GM21619 (cell line): Measurements from ENCODE around the gene NTM.

ENCODE experiments used
- ATAC-seq: cut with Tn5 transposase; IDR thresholded peaks from one replicate; pipeline ENCODE4 v1.9.1; 2021; ENCODE audit not compliant: unreplicated experiment

The NTM gene

GRCh38 chr11:131807876-131808275, 437.5 kb downstream of the NTM start:
- ATAC-seq = no peak

GRCh38 chr11:131808470-131808869, 438.1 kb downstream of the NTM start:
- no peak for ATAC-seq

DNA sequence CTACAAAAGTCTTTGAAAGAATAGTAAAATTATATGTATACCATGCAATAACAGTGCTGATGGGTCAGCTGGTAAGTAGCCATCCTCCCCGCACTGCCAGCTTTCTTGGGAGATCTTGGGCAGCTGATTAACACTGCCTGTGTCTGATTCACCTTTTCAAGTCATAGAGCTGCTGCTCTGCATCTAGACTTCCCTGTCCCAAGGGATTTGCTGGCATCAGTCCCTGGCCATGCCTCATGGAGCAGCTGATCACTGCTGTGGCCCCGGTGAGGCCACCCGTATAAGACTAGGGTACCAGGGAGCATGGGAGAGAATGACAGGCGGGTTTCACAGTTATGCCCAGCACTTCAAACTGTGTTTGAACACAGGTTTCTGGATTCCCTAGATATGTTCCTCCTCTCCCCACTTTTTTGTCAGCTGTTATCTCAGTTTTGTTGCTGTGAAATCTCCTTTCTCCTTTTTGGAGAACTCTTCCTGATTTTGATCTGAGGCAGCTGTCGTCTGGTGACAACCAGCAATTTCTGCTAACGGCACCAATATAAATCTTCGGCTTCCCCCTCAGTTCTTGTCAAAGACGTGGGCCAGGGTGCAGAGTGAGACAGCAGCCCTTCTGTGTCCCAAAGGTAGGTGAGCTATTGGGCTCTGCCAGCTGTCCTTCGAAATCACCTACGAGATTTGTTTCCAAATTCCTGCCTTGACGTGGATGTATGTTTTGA, 438.9 kb downstream of the NTM start:
- no peak for ATAC-seq

DNA sequence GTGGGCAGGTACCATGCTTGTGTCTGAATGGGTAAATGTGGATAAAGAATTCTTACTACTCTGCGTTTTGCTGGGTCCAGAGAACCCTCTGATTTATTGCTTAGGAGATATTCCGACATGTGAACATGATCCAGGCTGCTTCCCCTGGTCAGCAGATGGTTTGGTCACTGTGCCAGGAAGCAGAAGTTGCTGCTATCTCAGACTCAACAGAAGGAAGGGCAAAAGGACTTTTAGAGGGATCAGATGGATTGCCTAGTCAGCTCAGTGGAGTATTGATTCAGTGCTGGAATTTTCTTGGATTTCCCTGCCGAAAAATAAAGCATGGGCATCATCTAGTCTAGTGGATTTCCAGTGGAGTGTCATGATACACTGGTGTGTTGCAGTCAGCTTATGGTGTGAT, 440.1 kb downstream of the NTM start:
- no peak for ATAC-seq

DNA sequence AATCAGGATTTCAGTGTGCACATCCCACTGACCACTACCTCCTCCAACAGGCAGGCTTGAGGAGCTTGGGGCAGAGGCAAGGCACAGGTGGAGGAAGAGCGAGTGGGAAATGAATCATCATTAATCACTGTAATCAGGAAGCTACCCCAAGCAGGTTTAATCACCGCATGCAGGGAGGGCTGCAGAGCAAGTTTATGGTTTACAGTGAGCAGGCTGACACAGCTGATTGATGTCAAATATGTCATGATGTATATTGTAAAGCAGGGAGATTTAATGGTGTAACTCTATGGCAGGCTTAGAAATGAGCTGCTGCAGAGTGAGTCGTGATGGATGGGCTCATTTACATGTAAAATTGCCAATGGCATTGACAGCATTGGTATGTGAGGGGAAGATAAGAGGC, 441.0 kb downstream of the NTM start:
- no peak for ATAC-seq

DNA sequence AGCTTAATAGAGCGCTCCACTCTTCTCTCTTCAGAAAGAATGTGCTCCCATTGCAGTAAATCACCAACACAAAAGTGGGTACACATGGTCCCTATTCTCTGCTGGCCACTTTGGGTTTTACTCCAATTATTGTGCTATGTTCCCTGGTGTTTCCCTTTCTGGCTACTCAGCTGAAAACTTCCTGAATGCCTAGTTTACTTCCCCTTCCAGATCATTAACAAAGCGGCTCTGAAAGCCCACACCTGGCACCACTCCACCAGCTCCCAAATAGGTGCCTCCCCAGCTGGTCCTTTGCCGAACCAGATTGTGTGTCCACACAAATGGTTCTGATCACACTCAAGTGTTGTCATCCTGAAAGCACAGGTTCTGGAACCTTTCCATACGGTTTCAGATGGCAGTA, 443.7 kb downstream of the NTM start:
- no peak for ATAC-seq

GRCh38 chr11:131815590-131815989, 445.2 kb downstream of the NTM start:
- ATAC-seq = no peak

DNA sequence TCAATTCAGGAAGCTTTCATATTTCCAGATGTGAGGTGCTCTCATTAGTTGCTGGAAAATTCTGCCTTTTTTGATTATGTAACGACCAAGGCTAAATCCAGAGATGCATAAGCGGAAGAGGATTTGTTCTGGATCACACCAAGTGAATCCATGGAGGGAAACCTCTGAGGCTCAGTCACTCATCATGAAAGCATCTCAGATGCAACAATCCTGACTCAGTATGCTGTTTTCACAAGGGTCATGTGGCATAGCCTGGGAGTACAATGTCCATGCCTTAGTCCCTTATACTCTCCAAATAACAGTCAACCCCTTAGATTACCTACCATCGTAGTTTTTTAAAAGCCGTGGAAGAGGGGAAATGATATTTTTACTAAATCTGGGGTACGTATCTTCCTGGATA, 445.6 kb downstream of the NTM start:
- ATAC-seq = no peak

- ATAC-seq = no peak
Measured at GRCh38 chr11:131817687-131818188, 447.3 kb downstream of the NTM start.

DNA sequence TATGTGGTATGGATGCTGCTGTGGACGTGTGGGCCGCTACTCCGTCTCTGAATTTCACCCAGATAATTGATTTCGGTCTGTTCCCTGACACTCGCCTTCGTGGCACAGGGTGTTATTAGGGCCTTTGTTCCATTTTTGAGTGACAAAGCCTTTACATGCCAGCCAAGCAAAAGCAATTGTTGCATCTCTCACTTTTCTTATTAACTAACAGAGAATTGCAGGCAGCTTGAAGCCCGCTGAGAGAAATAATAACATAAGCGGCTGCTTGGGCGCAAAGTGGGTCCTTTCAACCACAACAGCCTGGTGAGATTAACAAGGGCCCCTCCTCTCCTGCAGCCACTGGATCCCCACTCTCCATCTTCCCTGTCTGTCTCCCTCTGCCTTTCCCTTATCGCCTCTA, 449.4 kb downstream of the NTM start:
- no peak for ATAC-seq

DNA sequence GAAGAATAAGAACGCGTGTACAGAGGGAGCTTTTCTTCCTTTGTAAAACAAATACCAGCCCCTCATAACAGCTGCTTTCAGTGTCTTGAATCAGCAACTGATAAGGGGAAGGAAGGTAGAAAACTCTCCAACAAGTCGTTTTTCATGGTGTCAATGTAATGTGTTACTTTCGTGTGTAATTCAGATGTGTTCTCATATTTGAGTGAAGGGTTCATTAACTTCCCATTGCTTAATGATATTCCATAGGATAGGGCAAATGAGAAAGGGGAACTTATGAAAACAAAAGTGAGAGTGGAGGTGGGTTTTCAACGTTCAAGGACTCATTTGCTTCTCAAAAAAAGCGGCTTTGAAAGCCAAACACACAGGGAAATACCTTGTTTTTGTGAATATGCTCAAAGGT, 452.1 kb downstream of the NTM start:
- no peak for ATAC-seq

- no peak for ATAC-seq
Measured at GRCh38 chr11:131823772-131824171, 453.4 kb downstream of the NTM start.

GRCh38 chr11:131824771-131825170, 454.4 kb downstream of the NTM start:
- ATAC-seq = no peak

DNA sequence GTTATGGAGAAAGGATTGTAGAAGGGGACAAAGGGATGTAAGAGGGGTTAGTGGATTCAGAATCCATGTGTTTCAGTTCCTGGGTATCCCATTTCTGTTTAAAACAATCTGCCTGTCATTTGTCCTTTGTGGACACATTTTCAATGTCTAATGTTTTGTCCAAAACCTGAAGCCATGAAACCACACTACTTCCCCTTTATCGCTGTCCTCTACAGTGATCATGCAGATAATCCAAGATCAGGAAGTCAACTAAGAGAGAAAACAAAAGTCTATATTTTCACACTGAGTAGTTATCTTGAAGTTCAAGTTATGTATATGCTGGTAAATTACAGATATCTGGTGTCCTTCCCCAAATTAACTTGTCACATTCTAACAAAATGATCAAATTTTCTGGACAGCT, 457.0 kb downstream of the NTM start:
- no peak for ATAC-seq

- no peak for ATAC-seq
Measured at GRCh38 chr11:131829725-131830124, 459.3 kb downstream of the NTM start.

DNA sequence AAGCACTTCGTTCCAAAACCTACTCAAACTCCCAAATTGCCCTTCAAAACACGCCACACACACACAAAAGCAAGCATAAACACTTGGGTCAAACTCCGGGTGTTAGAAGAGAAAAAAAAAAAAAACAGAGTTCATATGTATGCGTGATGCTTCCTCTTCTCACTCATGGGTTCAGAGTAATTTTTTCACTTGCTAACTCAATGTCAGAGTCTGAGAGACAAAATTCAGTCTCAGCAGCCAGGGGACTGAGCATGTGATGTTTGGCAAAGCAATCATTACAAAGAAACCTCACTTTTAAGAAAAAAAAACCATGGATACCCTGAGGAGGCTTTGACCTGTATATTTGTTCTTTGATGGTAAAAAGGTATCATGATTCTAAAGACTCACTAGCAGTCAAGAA, 461.7 kb downstream of the NTM start:
- no peak for ATAC-seq

DNA sequence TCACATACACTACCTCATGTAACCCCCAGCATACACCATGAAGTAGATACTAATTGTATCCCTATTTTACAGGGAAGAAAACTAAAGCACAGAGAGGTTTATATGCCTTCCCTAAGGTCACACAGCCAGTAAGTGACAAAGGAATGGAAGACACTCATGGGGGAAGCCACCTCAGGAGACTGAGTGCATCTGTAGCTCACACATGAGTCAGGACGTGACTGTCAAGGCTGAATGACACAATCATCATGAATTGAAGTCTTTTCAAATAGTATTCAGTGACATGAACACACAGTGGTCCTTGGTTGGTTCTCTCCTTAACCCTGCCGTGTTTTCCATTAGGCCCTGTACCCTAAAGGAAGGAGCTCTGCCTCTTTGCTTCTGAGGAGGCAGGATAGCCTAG, 463.0 kb downstream of the NTM start:
- ATAC-seq = no peak

- no peak for ATAC-seq
Measured at GRCh38 chr11:131837562-131837961, 467.1 kb downstream of the NTM start.

DNA sequence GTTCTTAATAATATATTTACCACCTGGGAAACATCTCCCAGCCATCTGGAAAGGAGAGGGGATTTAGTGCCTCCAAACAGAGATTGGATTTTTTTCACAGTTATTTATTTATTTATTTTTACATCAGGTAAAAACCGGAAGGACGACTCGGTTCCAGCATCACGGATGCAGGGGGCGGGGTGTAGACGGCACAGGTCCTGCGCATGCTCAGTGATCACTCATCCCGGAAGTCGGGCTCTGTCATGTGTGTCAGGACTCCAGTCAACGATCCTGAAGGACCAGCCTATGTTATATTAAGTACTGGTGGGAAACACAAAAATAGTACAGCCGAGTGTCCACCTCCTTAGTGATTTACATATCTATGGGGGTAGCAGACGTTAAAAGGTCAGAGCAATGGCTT, 467.6 kb downstream of the NTM start:
- no peak for ATAC-seq

DNA sequence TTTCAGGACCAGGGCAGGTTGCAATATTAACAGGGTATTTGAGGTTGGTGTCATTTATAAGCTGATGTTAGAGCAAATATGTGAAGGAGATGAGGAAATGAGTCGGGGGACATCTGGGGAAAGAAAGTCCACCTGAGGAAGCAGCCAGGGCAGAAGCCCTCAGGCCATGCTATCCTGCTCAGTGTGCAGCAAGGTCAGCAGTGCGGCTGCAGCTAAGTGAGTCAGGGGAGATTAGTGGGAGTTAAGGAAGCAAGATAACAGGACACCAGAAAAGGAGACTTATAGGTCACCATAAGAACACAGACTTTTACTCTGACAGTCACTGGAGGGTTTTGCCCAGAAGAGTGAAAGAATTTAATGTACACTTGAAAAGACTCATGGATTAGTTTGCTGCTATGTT, 468.9 kb downstream of the NTM start:
- no peak for ATAC-seq

- no peak for ATAC-seq
Measured at GRCh38 chr11:131840545-131840944, 470.1 kb downstream of the NTM start.

- no peak for ATAC-seq
Measured at GRCh38 chr11:131841028-131841427, 470.6 kb downstream of the NTM start.

DNA sequence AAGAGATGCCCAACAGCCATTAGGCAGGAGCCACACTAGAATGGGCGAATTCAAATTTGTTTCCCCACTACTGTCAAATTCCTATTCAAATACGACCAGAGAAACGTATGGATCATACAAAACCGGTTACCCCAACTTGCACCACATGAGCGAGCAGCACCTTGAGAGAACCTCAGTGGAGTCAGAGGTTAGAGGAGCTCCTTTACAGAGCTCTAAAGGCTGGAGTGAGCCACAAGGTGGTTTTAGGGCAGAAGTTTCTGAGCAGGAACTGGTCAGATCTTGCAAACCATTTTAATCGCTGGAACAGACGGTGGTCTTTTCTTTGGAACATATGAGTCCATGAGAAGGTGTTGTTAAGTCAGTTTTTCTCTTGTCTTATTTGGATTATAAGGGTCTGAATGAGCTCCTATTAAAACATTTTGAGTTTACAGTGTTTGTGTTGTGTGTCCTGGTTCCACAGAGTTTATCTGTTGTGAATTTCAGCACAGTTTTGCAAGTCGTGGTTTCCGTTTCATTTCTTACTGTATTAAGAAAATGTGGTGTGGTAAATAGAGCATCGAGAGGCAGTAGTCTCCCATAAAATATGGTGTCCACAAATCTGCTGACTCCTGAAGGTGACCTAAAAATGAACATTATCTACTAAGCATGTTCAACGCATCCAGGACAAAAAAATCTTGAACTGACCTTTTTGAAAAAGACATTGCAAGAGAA, 471.7 kb downstream of the NTM start:
- no peak for ATAC-seq
